SK-N-SH (cell line): ENCODE data around the gene EIF4E1B. TPM values are rescaled to one million over a fixed set of nuclear protein-coding genes. Genes with fewer than 3 reads are reported as not detected.

Experiments used
- CTCF ChIA-PET: fragments of 300-600, 350-600 bp; formaldehyde crosslinking; extraction: SDS; loops from one replicate; lab custom pipeline; 2021; lab: Yijun Ruan, JAX
- POLR2A ChIA-PET: fragments of 350-600 bp; sonication (Branson Sonifier 250); formaldehyde crosslinking; extraction: SDS; loops from one replicate; lab custom pipeline; 2020; ENCODE audit warnings: antibody characterized with exemption, inconsistent platforms; lab: Yijun Ruan, JAX
- DNase-seq: peaks from one replicate; pipeline ENCODE4 v3.0.0; 2012
- H2AFZ ChIP-seq: fragments of 200-600 bp; sonication (generic); 2 replicates; pipeline ENCODE4 v1.8.1; 2016; ENCODE audit warnings: antibody characterized with exemption, mild to moderate bottlenecking, low read depth
- H3F3A ChIP-seq: fragments of 200-600 bp; sonication (generic); replicated peaks from 2 replicates; pipeline ENCODE3; 2016; ENCODE audit warnings: antibody characterized with exemption, mild to moderate bottlenecking; ENCODE audit not compliant: insufficient read depth
- H3K27ac ChIP-seq, 2 experiments: fragments of 200-500 bp in 1 of 2; fragments of 200-600 bp in 1 of 2; sonication (Bioruptor generic) in 1 of 2; sonication (generic), shearing (Covaris generic) in 1 of 2; 2 replicates each; pipeline versions ENCODE4 v1.5.1 to v1.6.1; 2014 to 2016; ENCODE audit warnings: low read depth in 2 of 2, inconsistent platforms in 1 of 2, low read length in 1 of 2, mild to moderate bottlenecking in 1 of 2, mixed read lengths in 1 of 2
- H3K27me3 ChIP-seq: fragments of 200-600 bp; sonication (generic), shearing (Covaris generic); 2 replicates; pipeline ENCODE4 v1.6.1; 2016; ENCODE audit warnings: mixed run types; ENCODE audit not compliant: insufficient read depth
- H3K36me3 ChIP-seq, 2 experiments: fragments of 200-500 bp in 1 of 2; fragments of 200-600 bp in 1 of 2; sonication (Bioruptor generic) in 1 of 2; sonication (generic) in 1 of 2; replicated peaks in 1 of 2; 2 replicates each; pipeline versions ENCODE3 to v1.5.1; 2014 to 2016; ENCODE audit warnings: low read length in 1 of 2, mild to moderate bottlenecking in 1 of 2; ENCODE audit not compliant: insufficient read depth in 2 of 2, control insufficient read depth in 1 of 2
- H3K4me1 ChIP-seq, 2 experiments: fragments of 200-500 bp in 1 of 2; fragments of 200-600 bp in 1 of 2; sonication (Bioruptor generic) in 1 of 2; sonication (generic), shearing (Covaris generic) in 1 of 2; 2 replicates each; pipeline versions ENCODE4 v1.5.1 to v1.6.1; 2014 to 2016; ENCODE audit warnings: low read depth in 1 of 2, low read length in 1 of 2, mixed run types in 1 of 2; ENCODE audit not compliant: insufficient read depth in 2 of 2, control insufficient read depth in 1 of 2
- H3K4me2 ChIP-seq: fragments of 200-600 bp; sonication (generic), shearing (Covaris generic); 2 replicates; pipeline ENCODE4 v1.6.1; 2017; ENCODE audit warnings: mixed run types
- H3K4me3 ChIP-seq, 2 experiments: fragments of 200-500 bp in 1 of 2; fragments of 200-600 bp in 1 of 2; sonication (Bioruptor generic) in 1 of 2; sonication (generic), shearing (Covaris generic) in 1 of 2; 2 replicates each; pipeline versions ENCODE4 v1.5.1 to v1.8.1; 2014 to 2016; ENCODE audit warnings: low read depth in 2 of 2, inconsistent platforms in 1 of 2, low read length in 1 of 2, mild to moderate bottlenecking in 1 of 2, mixed read lengths in 1 of 2, moderate library complexity in 1 of 2
- H3K79me2 ChIP-seq: fragments of 200-600 bp; sonication (generic); 2 replicates; pipeline ENCODE4 v1.8.1; 2017; ENCODE audit warnings: mild to moderate bottlenecking; ENCODE audit not compliant: insufficient read depth
- H3K9ac ChIP-seq: fragments of 200-600 bp; sonication (generic); 2 replicates; pipeline ENCODE4 v1.6.1; 2017; ENCODE audit warnings: mixed run types
- H3K9me2 ChIP-seq: fragments of 200-600 bp; sonication (generic); 2 replicates; pipeline ENCODE4 v1.6.1; 2017; ENCODE audit warnings: mixed run types
- H3K9me3 ChIP-seq: fragments of 200-600 bp; sonication (generic); 2 replicates; pipeline ENCODE4 v1.6.1; 2017; ENCODE audit warnings: mixed run types, mild to moderate bottlenecking, moderate library complexity
- H4K20me1 ChIP-seq: fragments of 200-600 bp; sonication (generic); 2 replicates; pipeline ENCODE4 v1.6.1; 2017; ENCODE audit warnings: mild to moderate bottlenecking, mixed run types; ENCODE audit not compliant: insufficient read depth
- CTCF ChIP-seq: fragments of 200-600 bp; sonication (generic); IDR thresholded peaks from 2 replicates; pipeline ENCODE4 v1.6.1; 2017; ENCODE audit warnings: antibody characterized with exemption, mild to moderate bottlenecking, moderate library complexity
- ELF1 ChIP-seq: IDR thresholded peaks from 2 replicates; pipeline ENCODE4 v1.4.0; 2012
- EP300 ChIP-seq, 2 experiments: IDR thresholded peaks; 2 replicates each; pipeline versions ENCODE4 v1.4.0 to v1.6.1; 2012; ENCODE audit warnings: borderline replicate concordance in 1 of 2, low read depth in 1 of 2, low read length in 1 of 2
- FOXM1 ChIP-seq: IDR thresholded peaks from 2 replicates; pipeline ENCODE4 v1.4.0; 2012; ENCODE audit warnings: low read depth, mild to moderate bottlenecking
- JUND ChIP-seq: IDR thresholded peaks from 2 replicates; pipeline ENCODE4 v1.4.0; 2012
- NRF1 ChIP-seq: IDR thresholded peaks from 2 replicates; pipeline ENCODE4 v1.6.1; 2012; ENCODE audit warnings: low read depth, mild to moderate bottlenecking, low read length
- PBX3 ChIP-seq: IDR thresholded peaks from 2 replicates; pipeline ENCODE4; 2012
- RCOR1 ChIP-seq: fragments of 150-350 bp; IDR thresholded peaks from 2 replicates; pipeline ENCODE4 v1.6.1; 2017; ENCODE audit warnings: antibody characterized with exemption, low read length
- RFX5 ChIP-seq: IDR thresholded peaks from 2 replicates; pipeline ENCODE4 v1.6.1; 2012; ENCODE audit warnings: mild to moderate bottlenecking, improper control_type of control experiment, low read length
- RXRA ChIP-seq: IDR thresholded peaks from 2 replicates; pipeline ENCODE4 v1.4.0; 2012; ENCODE audit warnings: low read depth, mild to moderate bottlenecking, borderline replicate concordance
- SMC3 ChIP-seq: IDR thresholded peaks from 2 replicates; pipeline ENCODE4 v1.6.1; 2012; ENCODE audit warnings: low read depth, low read length, improper control_type of control experiment
- TCF12 ChIP-seq: IDR thresholded peaks from 2 replicates; pipeline ENCODE4 v1.4.0; 2012
- ZBTB33 ChIP-seq: IDR thresholded peaks from 2 replicates; pipeline ENCODE4 v1.4.0; 2012; ENCODE audit warnings: low read depth, borderline replicate concordance
- WGBS: methylation state at CpG from one replicate; pipeline ENCODE4 v1.1.6; 2017; ENCODE audit warnings: low lambda C conversion rate; 5-methylcytosine and 5-hydroxymethylcytosine counted together
- polyA plus RNA-seq, 3 experiments: library from polyadenylated mRNA; depleted of rRNA; stranded (reverse); fragments of >200 nt; gene quantifications; 2 replicates each; pipeline ENCODE4 v1.2.3, GENCODE V29; 2012
- TF ChIP-seq, protein P1 (sequence below): IDR thresholded peaks from 2 replicates; pipeline ENCODE4 v1.6.1; 2012; ENCODE audit warnings: mild to moderate bottlenecking, low read depth, low read length, moderate library complexity

The EIF4E1B gene
- polyA plus RNA-seq, 1 of the 3 experiments (the other 2 are of a cell fraction), result not detected

GRCh38 chr5:176694631-176695030 lies 64.2 kb downstream of the EIF4E1B start:
- Histone ChIP-seq H3K9me2 (no peaks in the 10 kb centered on the region), H3K79me2 (no peaks in the 10 kb centered on the region), H4K20me1 (no peaks in the 10 kb centered on the region), H2AFZ (no peak overlapping the region), H3K4me1 (no peaks in the 10 kb centered on the region), H3K27ac (no peak overlapping the region), H3K9ac (no peak overlapping the region), H3K27me3 (peaks cover 17% of the 10 kb centered on the region), H3K4me3 (no peak overlapping the region), H3F3A (no peaks in the 10 kb centered on the region), H3K4me2 (no peak overlapping the region), H3K9me3 (no peaks in the 10 kb centered on the region), H3K36me3 (no peaks in the 10 kb centered on the region)
- DNase-seq, result no peak
- CTCF ChIA-PET, result interaction anchor here (1.8 to 4.7 kb wide), 2 partner anchors 34 to 118 kb away, joined by 8 to 25 read pairs; no protein-coding TSS in a partner anchor
- 81% methylated on average over 5 of the region's 9 CpGs for WGBS
- POLR2A ChIA-PET, result no interaction called here
- no peak for TF ChIP-seq PBX3
- TF ChIP-seq RXRA, result no peak
- TF ChIP-seq FOXM1, result no peak
- TF ChIP-seq CTCF, result no peak
- TF ChIP-seq TCF12, result no peak
- TF ChIP-seq JUND, result no peak
- no peak for TF ChIP-seq ELF1

DNA sequence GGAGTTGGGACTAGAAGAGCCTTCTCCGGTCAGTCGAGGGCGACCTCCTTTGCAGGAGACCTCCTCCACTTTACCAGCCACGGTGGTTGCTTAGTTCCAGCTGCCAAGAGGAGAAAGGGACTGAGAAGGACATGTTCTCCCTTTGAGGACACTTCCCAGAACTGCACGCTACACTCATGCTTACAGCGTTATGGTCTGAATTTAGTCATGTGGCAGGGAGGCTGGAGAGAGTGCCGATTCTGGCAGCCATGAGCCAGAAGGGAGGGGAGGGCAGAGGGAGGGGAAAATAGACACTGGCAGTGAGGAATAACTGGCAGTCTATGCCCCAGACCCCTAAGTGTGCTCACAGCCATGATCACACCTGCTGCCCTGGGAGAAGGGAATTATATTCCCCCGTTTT lies 64.6 kb downstream of the EIF4E1B start:
- peaks cover 17% of the 10 kb centered on the region for H3K27me3 ChIP-seq
- WGBS, result 59% methylated on average over 5 of the region's 8 CpGs
- no peak overlapping the region for H3K4me3 ChIP-seq
- no peaks in the 10 kb centered on the region for H3K9me2 ChIP-seq
- H3K79me2 ChIP-seq, result no peaks in the 10 kb centered on the region
- H3K9ac ChIP-seq, result no peak overlapping the region
- H3K27ac ChIP-seq, result no peak overlapping the region
- ChIA-PET CTCF (interaction anchor here (1.1 to 4.7 kb wide), 3 partner anchors 34 to 175 kb away, joined by 3 to 25 read pairs (median 3); partner anchors contain the start of gene UNC5A), POLR2A (no interaction called here)
- no peak overlapping the region for H3K4me2 ChIP-seq
- no peaks in the 10 kb centered on the region for H3K36me3 ChIP-seq
- H2AFZ ChIP-seq, result no peak overlapping the region
- no peaks in the 10 kb centered on the region for H3K4me1 ChIP-seq
- H4K20me1 ChIP-seq, result no peaks in the 10 kb centered on the region
- TF ChIP-seq RCOR1 (no peak), JUND (no peak), ZBTB33 (no peak), EP300 (IDR thresholded peaks at IDR 0.05; ENCODE audit: borderline replicate concordance in 1 of 2, low read depth in 1 of 2, low read length in 1 of 2) (no peak), TCF12 (no peak), NRF1 (no peak), RFX5 (no peak), SMC3 (no peak)
- TF ChIP-seq, protein P1, sequence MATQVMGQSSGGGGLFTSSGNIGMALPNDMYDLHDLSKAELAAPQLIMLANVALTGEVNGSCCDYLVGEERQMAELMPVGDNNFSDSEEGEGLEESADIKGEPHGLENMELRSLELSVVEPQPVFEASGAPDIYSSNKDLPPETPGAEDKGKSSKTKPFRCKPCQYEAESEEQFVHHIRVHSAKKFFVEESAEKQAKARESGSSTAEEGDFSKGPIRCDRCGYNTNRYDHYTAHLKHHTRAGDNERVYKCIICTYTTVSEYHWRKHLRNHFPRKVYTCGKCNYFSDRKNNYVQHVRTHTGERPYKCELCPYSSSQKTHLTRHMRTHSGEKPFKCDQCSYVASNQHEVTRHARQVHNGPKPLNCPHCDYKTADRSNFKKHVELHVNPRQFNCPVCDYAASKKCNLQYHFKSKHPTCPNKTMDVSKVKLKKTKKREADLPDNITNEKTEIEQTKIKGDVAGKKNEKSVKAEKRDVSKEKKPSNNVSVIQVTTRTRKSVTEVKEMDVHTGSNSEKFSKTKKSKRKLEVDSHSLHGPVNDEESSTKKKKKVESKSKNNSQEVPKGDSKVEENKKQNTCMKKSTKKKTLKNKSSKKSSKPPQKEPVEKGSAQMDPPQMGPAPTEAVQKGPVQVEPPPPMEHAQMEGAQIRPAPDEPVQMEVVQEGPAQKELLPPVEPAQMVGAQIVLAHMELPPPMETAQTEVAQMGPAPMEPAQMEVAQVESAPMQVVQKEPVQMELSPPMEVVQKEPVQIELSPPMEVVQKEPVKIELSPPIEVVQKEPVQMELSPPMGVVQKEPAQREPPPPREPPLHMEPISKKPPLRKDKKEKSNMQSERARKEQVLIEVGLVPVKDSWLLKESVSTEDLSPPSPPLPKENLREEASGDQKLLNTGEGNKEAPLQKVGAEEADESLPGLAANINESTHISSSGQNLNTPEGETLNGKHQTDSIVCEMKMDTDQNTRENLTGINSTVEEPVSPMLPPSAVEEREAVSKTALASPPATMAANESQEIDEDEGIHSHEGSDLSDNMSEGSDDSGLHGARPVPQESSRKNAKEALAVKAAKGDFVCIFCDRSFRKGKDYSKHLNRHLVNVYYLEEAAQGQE, result no peak
- DNase-seq, result peak; percentile 29
- no peaks in the 10 kb centered on the region for H3F3A ChIP-seq
- no peaks in the 10 kb centered on the region for H3K9me3 ChIP-seq
